ENCODE measurements around the gene LHX8. TPM values are rescaled to one million over a fixed set of nuclear protein-coding genes. Genes with fewer than 3 reads are reported as not detected.
"Not testable (repeated sequence)": the region's sequence is repeated elsewhere in the genome, so short reads cannot be mapped to it uniquely, and the experiment has no call there.

LHX8 gene
- total RNA-seq = 2.4 TPM

- FAIRE-seq = no peak
- DNase-seq (ENCODE audit: low spot score in 2 of 2) = no peak
Observed at GRCh38 chr1:75133750-75134646, at the start of gene LHX8. Gene LHX8, plus strand, starts transcription at chr1:75134388. Its CDS starts 2,227 bp downstream, at chr1:75136615.

- no peak for FAIRE-seq
- no peak for DNase-seq (ENCODE audit: low spot score in 2 of 2)
Observed at GRCh38 chr1:75085931-75086330, 48.3 kb upstream of the LHX8 start.

GRCh38 chr1:75087278-75087677 is 46.9 kb upstream of the LHX8 start:
- DNase-seq (ENCODE audit: low spot score in 2 of 2) (no peak), FAIRE-seq (no peak)

GRCh38 chr1:75092141-75092540 is 42.0 kb upstream of the LHX8 start:
- no peak for DNase-seq (ENCODE audit: low spot score in 2 of 2)
- FAIRE-seq = no peak

- no peak for DNase-seq (ENCODE audit: low spot score in 2 of 2)
- FAIRE-seq = no peak
Observed at GRCh38 chr1:75097654-75098053, 36.5 kb upstream of the LHX8 start.

- DNase-seq (ENCODE audit: low spot score in 2 of 2) (no peak), FAIRE-seq (no peak)
Observed at GRCh38 chr1:75099581-75099980, 34.6 kb upstream of the LHX8 start.

GRCh38 chr1:75100481-75101092 is 33.6 kb upstream of the LHX8 start:
- no peak for DNase-seq (ENCODE audit: low spot score in 2 of 2)
- FAIRE-seq = no peak

- not testable (repeated sequence) for FAIRE-seq
Observed at GRCh38 chr1:75112362-75112951, 21.7 kb upstream of the LHX8 start.

GRCh38 chr1:75115654-75116053 is 18.5 kb upstream of the LHX8 start:
- DNase-seq (ENCODE audit: low spot score in 2 of 2) (no peak), FAIRE-seq (no peak)

More at GRCh38 chr1:75112362-75112951, 21.7 kb upstream of the LHX8 start:
- not testable (repeated sequence) for DNase-seq (ENCODE audit: low spot score in 2 of 2)

GRCh38 chr1:75123756-75124155 is 10.4 kb upstream of the LHX8 start:
- no peak for FAIRE-seq

GRCh38 chr1:75124510-75124909 is 9.7 kb upstream of the LHX8 start:
- DNase-seq (ENCODE audit: low spot score in 2 of 2) = no peak
- FAIRE-seq = no peak

More at GRCh38 chr1:75123756-75124155, 10.4 kb upstream of the LHX8 start:
- no peak for DNase-seq (ENCODE audit: low spot score in 2 of 2)

- DNase-seq (ENCODE audit: low spot score in 2 of 2) (no peak), FAIRE-seq (no peak)
Observed at GRCh38 chr1:75125161-75125726, 8.9 kb upstream of the LHX8 start.

- no peak for DNase-seq (ENCODE audit: low spot score in 2 of 2)
- no peak for FAIRE-seq
Observed at GRCh38 chr1:75126611-75127101, 7.5 kb upstream of the LHX8 start.

- FAIRE-seq (no peak), DNase-seq (ENCODE audit: low spot score in 2 of 2) (no peak)
Observed at GRCh38 chr1:75127916-75128717, 6.1 kb upstream of the LHX8 start.

- no peak for FAIRE-seq
- DNase-seq (ENCODE audit: low spot score in 2 of 2) = no peak
Observed at GRCh38 chr1:75129660-75129982, 4.6 kb upstream of the LHX8 start.

- FAIRE-seq (no peak), DNase-seq (ENCODE audit: low spot score in 2 of 2) (no peak)
Observed at GRCh38 chr1:75129983-75130789, 4.0 kb upstream of the LHX8 start.

- DNase-seq (ENCODE audit: low spot score in 2 of 2) (no peak), FAIRE-seq (no peak)
Observed at GRCh38 chr1:75130865-75131564, 3.2 kb upstream of the LHX8 start.

- DNase-seq (ENCODE audit: low spot score in 2 of 2) (no peak), FAIRE-seq (no peak)
Observed at GRCh38 chr1:75131565-75132241, 2.5 kb upstream of the LHX8 start.

Data from frontal cortex (tissue), 4 donors.